Measurements from ENCODE around the gene RABGAP1L. TPM values are rescaled to one million over a fixed set of nuclear protein-coding genes. Genes with fewer than 3 reads are reported as not detected.
"Not testable (repeated sequence)": the region's sequence is repeated elsewhere in the genome, so short reads cannot be mapped to it uniquely, and the experiment has no call there.

Gene RABGAP1L
- total and polyA plus RNA-seq, 4 donors: 33.7 to 128 (median 62.1) TPM

DNA sequence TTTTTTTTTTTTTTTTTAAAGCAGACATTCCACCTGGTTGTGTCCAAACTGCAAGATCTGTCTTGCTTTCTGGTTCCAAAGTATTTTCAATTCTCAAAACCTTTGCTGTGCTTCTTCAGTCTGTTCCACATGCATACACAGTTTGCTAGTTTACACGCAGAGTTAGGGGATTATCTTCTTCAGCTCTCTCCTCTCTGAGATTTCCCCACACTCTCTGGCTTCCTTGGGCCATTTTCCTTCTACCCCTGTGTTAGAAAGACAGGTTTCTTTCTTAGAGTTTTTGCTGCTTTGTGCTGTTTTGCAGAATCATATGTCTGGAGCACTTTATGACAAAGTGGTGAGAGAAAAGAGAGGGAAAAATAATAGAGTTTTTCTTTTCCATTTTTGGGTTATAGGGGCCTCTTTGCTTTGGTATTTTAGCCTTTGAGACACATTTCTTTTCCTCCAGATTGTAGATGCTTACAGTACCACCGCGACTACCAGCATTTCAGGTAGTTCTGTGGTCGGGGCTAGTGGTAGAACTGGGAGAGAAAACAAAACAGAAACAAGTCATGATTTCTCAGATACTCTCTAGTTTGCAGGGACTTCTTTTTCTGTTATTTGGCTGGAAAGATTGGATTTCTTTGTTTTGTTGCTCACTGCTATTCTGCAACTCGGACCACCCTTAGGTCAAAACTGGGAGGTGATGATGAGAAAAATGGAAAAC lies 66.3 kb downstream of the RABGAP1L start:
- no peaks in the 10 kb centered on the region for H3K27me3 ChIP-seq (ENCODE audit: control insufficient read depth, insufficient read depth, low read length)
- no peak overlapping the region for H3K27ac ChIP-seq (ENCODE audit: low read depth, low read length)
- peaks cover 1% of the 10 kb centered on the region for H3K9me3 ChIP-seq (ENCODE audit: control insufficient read depth, insufficient read depth, low read length)
- H3K4me3 ChIP-seq (ENCODE audit: low read depth, low read length): no peak overlapping the region
- no peaks in the 10 kb centered on the region for H3K4me1 ChIP-seq (ENCODE audit: control insufficient read depth, insufficient read depth, low read length)
- no CpG with 5 or more reads among the region's 5 CpGs for WGBS (ENCODE audit: insufficient coverage)
- no peaks in the 10 kb centered on the region for H3K36me3 ChIP-seq (ENCODE audit: control insufficient read depth, insufficient read depth, low read length)
- DNase-seq (ENCODE audit: low read depth in 4 of 6, low spot score in 6 of 6): no peak

DNA sequence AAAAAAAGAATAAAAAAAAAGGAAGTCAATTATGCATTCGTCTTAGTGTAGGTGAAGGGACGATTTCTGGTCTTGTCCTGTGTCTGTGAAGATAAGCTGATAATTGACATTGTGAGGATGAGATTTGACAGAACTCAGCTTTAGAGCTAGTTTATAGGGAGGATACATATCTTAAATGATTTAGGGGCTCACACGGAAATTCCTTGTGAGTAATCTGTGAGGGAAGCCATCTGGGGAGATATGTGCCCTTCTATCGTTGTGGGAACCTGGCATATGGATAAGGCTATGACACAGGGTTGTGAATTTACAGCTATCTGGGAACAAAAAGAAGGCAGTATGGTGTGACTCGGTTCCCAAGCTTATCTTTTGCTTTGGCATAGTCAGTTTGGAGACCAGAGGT lies 71.1 kb downstream of the RABGAP1L start:
- Histone ChIP-seq H3K36me3 (ENCODE audit: control insufficient read depth, insufficient read depth, low read length) (no peaks in the 10 kb centered on the region), H3K27ac (ENCODE audit: low read depth, low read length) (no peak overlapping the region), H3K4me1 (ENCODE audit: control insufficient read depth, insufficient read depth, low read length) (no peaks in the 10 kb centered on the region), H3K9me3 (ENCODE audit: control insufficient read depth, insufficient read depth, low read length) (no peaks in the 10 kb centered on the region), H3K27me3 (ENCODE audit: control insufficient read depth, insufficient read depth, low read length) (no peaks in the 10 kb centered on the region), H3K4me3 (ENCODE audit: low read depth, low read length) (no peak overlapping the region)
- DNase-seq (ENCODE audit: low read depth in 4 of 6, low spot score in 6 of 6): peak in 1 of 6 donors; percentile 6
- WGBS (ENCODE audit: insufficient coverage): 82% methylated on average over 4 of the region's 5 CpGs

DNA sequence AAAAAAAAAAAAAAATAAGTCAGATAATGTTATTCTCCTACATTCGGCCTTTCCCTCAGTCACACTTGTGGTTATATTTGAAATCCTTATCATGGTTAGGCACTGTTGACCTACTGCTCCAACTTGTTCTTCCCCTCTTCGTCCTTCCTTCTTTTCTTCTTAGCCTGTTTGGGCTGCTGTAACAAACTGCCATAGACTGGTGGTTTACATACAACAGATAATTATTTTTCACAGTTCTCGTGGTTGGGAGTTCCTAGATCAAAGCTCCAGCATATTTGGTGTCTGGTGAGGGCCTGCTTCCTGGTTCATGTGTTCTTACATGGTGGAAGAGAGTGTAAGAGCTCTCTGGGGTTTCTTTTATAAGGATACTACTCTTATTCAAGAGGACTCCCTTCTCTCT lies 73.4 kb downstream of the RABGAP1L start:
- Histone ChIP-seq H3K27ac (ENCODE audit: low read depth, low read length) (no peak overlapping the region), H3K4me3 (ENCODE audit: low read depth, low read length) (no peak overlapping the region), H3K36me3 (ENCODE audit: control insufficient read depth, insufficient read depth, low read length) (no peaks in the 10 kb centered on the region), H3K4me1 (ENCODE audit: control insufficient read depth, insufficient read depth, low read length) (no peaks in the 10 kb centered on the region), H3K27me3 (ENCODE audit: control insufficient read depth, insufficient read depth, low read length) (no peaks in the 10 kb centered on the region), H3K9me3 (ENCODE audit: control insufficient read depth, insufficient read depth, low read length) (no peaks in the 10 kb centered on the region)
- no peak for DNase-seq (ENCODE audit: low read depth in 4 of 6, low spot score in 6 of 6)
- WGBS (ENCODE audit: insufficient coverage): no CpG with 5 or more reads among the region's 3 CpGs

DNA sequence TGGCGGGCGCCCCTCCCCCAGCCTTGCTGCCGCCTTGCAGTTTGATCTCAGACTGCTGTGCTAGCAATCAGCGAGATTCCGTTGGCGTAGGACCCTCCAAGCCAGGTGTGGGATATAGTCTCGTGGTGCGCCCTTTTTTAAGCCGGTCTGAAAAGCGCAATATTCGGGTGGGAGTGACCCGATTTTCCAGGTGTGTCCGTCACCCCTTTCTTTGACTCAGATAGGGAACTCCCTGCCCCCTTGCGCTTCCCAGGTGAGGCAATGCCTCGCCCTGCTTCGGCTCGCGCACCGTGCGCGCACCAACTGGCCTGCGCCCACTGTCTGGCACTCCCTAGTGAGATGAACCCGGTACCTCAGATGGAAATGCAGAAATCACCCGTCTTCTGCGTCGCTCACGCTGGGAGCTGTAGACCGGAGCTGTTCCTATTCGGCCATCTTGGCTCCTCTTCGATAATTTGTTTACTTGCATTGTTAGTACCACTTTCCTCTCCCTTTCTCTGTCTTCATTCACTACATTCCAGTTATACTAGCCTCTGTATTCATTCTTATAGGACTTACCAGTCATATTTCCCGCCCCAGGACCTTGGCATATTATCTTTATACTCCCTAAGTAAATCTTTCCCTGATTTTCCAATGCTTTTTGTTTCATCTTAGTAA lies 79.7 kb downstream of the RABGAP1L start:
- not testable (repeated sequence) for H3K36me3 ChIP-seq (ENCODE audit: control insufficient read depth, insufficient read depth, low read length); H3K4me3 ChIP-seq (ENCODE audit: low read depth, low read length); H3K27ac ChIP-seq (ENCODE audit: low read depth, low read length); H3K4me1 ChIP-seq (ENCODE audit: control insufficient read depth, insufficient read depth, low read length); DNase-seq (ENCODE audit: low read depth in 4 of 6, low spot score in 6 of 6); H3K9me3 ChIP-seq (ENCODE audit: control insufficient read depth, insufficient read depth, low read length); H3K27me3 ChIP-seq (ENCODE audit: control insufficient read depth, insufficient read depth, low read length)
- WGBS (ENCODE audit: insufficient coverage): 90% methylated on average over 29 of the region's 31 CpGs

DNA sequence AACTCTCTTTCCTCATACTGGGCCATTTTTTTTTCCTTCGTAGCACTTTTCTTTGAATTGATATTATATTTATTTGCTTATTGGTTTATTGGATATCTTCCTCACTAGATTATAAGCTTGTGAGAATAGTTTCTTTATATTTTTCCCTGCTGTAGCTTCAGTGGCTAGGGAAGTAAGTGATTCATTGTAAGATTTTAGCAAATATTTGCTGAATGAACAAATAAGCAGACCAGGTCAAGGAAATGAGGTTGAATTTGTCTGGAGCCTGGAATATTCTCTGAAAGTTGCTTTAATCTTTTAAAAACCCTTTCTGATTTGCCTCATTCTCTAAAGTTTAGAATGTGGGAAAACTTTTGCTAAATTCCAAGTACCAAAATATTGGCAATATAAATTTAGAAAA lies 80.2 kb downstream of the RABGAP1L start:
- WGBS (ENCODE audit: insufficient coverage): no CpG with 5 or more reads among the region's 1 CpG
- no peak overlapping the region for H3K27ac ChIP-seq (ENCODE audit: low read depth, low read length)
- no peaks in the 10 kb centered on the region for H3K9me3 ChIP-seq (ENCODE audit: control insufficient read depth, insufficient read depth, low read length)
- H3K36me3 ChIP-seq (ENCODE audit: control insufficient read depth, insufficient read depth, low read length): no peaks in the 10 kb centered on the region
- H3K27me3 ChIP-seq (ENCODE audit: control insufficient read depth, insufficient read depth, low read length): no peaks in the 10 kb centered on the region
- no peak overlapping the region for H3K4me3 ChIP-seq (ENCODE audit: low read depth, low read length)
- H3K4me1 ChIP-seq (ENCODE audit: control insufficient read depth, insufficient read depth, low read length): no peaks in the 10 kb centered on the region
- no peak for DNase-seq (ENCODE audit: low read depth in 4 of 6, low spot score in 6 of 6)

DNA sequence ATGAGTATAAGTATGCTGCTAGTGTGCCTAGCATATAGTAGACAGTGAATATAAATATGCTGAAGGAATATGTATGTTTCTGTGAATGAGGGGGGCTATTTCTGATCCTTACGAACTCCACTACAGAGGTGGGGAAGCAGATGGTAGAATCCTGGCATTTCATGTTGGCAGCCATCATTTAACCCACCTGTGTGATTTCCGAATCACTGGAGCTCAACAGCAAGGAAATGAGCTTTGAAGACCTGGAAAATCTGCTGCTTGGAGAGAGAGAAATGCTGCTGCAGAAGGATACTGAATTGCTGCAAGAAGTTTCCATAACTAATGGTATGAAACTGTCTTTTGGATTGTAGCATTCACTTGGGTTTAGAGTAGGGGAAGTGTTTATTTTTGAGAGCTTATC lies 83.5 kb downstream of the RABGAP1L start:
- no peak for DNase-seq (ENCODE audit: low read depth in 4 of 6, low spot score in 6 of 6)
- Histone ChIP-seq H3K4me3 (ENCODE audit: low read depth, low read length) (no peak overlapping the region), H3K27ac (ENCODE audit: low read depth, low read length) (no peak overlapping the region), H3K27me3 (ENCODE audit: control insufficient read depth, insufficient read depth, low read length) (no peaks in the 10 kb centered on the region), H3K36me3 (ENCODE audit: control insufficient read depth, insufficient read depth, low read length) (no peaks in the 10 kb centered on the region), H3K4me1 (ENCODE audit: control insufficient read depth, insufficient read depth, low read length) (peaks cover 3% of the 10 kb centered on the region), H3K9me3 (ENCODE audit: control insufficient read depth, insufficient read depth, low read length) (no peaks in the 10 kb centered on the region)
- WGBS (ENCODE audit: insufficient coverage): 100% methylated on average over 1 of the region's 2 CpGs

DNA sequence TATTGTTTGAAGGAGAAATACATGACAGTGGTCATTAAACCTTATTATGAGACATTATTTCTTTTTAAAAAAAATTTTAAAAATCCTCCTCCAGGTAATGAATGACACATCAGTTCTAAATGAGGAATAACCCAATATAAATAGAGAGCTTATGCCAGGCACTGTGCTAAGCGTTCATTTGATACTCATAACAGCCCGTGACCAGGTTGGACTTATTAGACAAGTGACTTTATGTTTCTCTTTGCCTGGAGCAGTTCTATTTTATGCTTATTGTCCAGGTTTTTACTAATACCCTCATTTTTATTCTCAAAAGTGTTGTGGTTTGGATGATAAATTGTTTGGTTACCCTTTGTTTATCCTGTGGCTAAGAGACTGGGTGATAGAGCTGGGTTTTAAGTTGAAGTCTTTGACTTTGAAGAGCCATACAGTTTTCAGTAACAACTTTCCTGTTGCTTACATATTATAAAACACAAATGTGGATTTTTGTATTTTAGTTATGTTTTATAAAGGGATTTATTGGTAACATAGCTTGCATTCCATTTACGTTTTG lies 84.2 kb downstream of the RABGAP1L start:
- Histone ChIP-seq H3K4me1 (ENCODE audit: control insufficient read depth, insufficient read depth, low read length) (peaks cover 3% of the 10 kb centered on the region), H3K27me3 (ENCODE audit: control insufficient read depth, insufficient read depth, low read length) (no peaks in the 10 kb centered on the region), H3K27ac (ENCODE audit: low read depth, low read length) (no peak overlapping the region), H3K36me3 (ENCODE audit: control insufficient read depth, insufficient read depth, low read length) (no peaks in the 10 kb centered on the region), H3K4me3 (ENCODE audit: low read depth, low read length) (no peak overlapping the region), H3K9me3 (ENCODE audit: control insufficient read depth, insufficient read depth, low read length) (no peaks in the 10 kb centered on the region)
- WGBS (ENCODE audit: insufficient coverage): no CpG with 5 or more reads among the region's 3 CpGs
- no peak for DNase-seq (ENCODE audit: low read depth in 4 of 6, low spot score in 6 of 6)

DNA sequence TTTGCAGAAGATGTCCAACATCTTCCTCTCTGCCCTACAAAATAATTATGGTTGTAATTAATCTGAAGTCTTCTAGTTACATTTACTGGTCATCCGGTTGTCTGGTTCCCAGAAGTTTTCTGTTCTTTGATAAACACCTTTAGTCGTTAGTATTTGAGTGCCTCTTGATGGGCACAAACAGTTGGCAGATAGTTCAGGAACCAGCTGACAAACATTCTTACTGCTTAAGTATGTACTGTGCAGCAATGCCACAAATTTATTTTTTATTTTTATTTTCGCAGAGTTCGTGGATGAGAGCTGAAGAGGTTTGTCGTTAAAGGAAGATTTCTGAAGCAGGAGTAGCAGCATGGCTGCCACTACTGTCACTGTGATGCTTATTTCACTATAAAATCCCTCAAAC lies 84.7 kb downstream of the RABGAP1L start:
- no peaks in the 10 kb centered on the region for H3K9me3 ChIP-seq (ENCODE audit: control insufficient read depth, insufficient read depth, low read length)
- H3K4me1 ChIP-seq (ENCODE audit: control insufficient read depth, insufficient read depth, low read length): peaks cover 3% of the 10 kb centered on the region
- no peak overlapping the region for H3K27ac ChIP-seq (ENCODE audit: low read depth, low read length)
- 80% methylated on average over 1 of the region's 5 CpGs for WGBS (ENCODE audit: insufficient coverage)
- no peaks in the 10 kb centered on the region for H3K36me3 ChIP-seq (ENCODE audit: control insufficient read depth, insufficient read depth, low read length)
- no peak for DNase-seq (ENCODE audit: low read depth in 4 of 6, low spot score in 6 of 6)
- no peaks in the 10 kb centered on the region for H3K27me3 ChIP-seq (ENCODE audit: control insufficient read depth, insufficient read depth, low read length)
- H3K4me3 ChIP-seq (ENCODE audit: low read depth, low read length): no peak overlapping the region

DNA sequence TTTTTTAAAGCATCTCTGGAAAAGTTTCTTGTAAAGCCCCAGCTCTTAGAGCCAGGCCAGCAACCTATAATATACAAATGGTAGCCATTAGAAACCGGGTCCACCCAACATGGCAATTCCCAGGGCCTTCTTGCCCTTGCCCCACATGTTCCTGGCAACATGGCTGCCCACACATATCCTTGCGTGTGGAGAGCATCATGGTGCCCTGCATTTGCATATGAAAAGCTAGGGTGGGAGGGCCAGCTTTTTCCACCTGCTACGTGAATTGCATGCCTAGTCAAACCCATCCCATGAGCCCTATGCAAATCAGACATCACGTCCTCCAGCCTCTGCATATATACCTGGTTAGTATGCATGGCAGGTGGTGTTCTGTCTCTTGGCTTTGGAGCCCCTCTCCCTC lies 88.2 kb downstream of the RABGAP1L start:
- Histone ChIP-seq H3K36me3 (ENCODE audit: control insufficient read depth, insufficient read depth, low read length) (no peaks in the 10 kb centered on the region), H3K4me3 (ENCODE audit: low read depth, low read length) (no peak overlapping the region), H3K27ac (ENCODE audit: low read depth, low read length) (no peak overlapping the region), H3K27me3 (ENCODE audit: control insufficient read depth, insufficient read depth, low read length) (no peaks in the 10 kb centered on the region), H3K4me1 (ENCODE audit: control insufficient read depth, insufficient read depth, low read length) (peaks cover 3% of the 10 kb centered on the region), H3K9me3 (ENCODE audit: control insufficient read depth, insufficient read depth, low read length) (no peaks in the 10 kb centered on the region)
- WGBS (ENCODE audit: insufficient coverage): 82% methylated on average over 3 of the region's 4 CpGs
- peak in 1 of 6 donors; percentile 39 for DNase-seq (ENCODE audit: low read depth in 4 of 6, low spot score in 6 of 6)

DNA sequence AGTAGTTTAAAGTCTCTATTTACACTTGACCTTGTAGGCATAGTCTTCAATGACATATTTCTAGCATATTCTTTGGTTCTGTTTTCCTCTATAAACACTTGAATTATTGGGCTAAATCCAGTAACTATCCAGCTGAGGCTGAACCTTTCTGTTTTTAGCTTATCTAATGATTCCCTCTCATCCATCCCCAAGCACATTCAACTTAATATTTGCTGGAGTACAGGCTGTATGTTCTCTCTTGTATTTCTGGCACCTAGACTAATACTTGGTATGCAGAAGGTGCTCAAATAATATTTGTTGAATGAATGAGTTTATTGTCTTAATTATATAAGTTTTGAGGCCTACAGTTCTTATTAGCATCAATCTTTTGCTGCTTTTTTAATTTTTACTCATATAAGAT lies 88.7 kb downstream of the RABGAP1L start:
- H3K9me3 ChIP-seq (ENCODE audit: control insufficient read depth, insufficient read depth, low read length): no peaks in the 10 kb centered on the region
- no peaks in the 10 kb centered on the region for H3K27me3 ChIP-seq (ENCODE audit: control insufficient read depth, insufficient read depth, low read length)
- DNase-seq (ENCODE audit: low read depth in 4 of 6, low spot score in 6 of 6): no peak
- no peak overlapping the region for H3K27ac ChIP-seq (ENCODE audit: low read depth, low read length)
- H3K4me3 ChIP-seq (ENCODE audit: low read depth, low read length): no peak overlapping the region
- peaks cover 3% of the 10 kb centered on the region for H3K4me1 ChIP-seq (ENCODE audit: control insufficient read depth, insufficient read depth, low read length)
- no peaks in the 10 kb centered on the region for H3K36me3 ChIP-seq (ENCODE audit: control insufficient read depth, insufficient read depth, low read length)
